H1 (cell line): Measurements from ENCODE around the gene FOXL3. TPM values are rescaled to one million over a fixed set of nuclear protein-coding genes. Genes with fewer than 3 reads are reported as not detected.

Experiments used
- CTCF ChIA-PET: fragments of 300-600 bp; sonication (Branson Sonifier 250); formaldehyde crosslinking; loops from one replicate; lab custom pipeline; 2021; ENCODE audit not compliant: partially characterized antibody; lab: Charles Lee
- POLR2A ChIA-PET: fragments of 300-600 bp; sonication (Branson Sonifier 250); formaldehyde crosslinking; loops from one replicate; lab custom pipeline; 2021; ENCODE audit warnings: inconsistent platforms; ENCODE audit not compliant: partially characterized antibody; lab: Charles Lee
- DNase-seq, 2 experiments: peaks; one replicate each; pipeline versions ENCODE4 v3.0.0 to v3.0.0-alpha.2; 2010 to 2022; ENCODE audit warnings: low spot score in 2 of 2, low read depth in 1 of 2, mixed read lengths in 1 of 2
- FAIRE-seq: peaks from 2 replicates; lab custom pipeline; 2011; peaks lifted over from hg19 to GRCh38; lab: Jason Lieb, UNC
- H2AFZ ChIP-seq: 2 replicates; pipeline ENCODE4 v1.8.1; 2012; ENCODE audit warnings: low read length, inconsistent platforms
- H2AK5ac ChIP-seq: 2 replicates; pipeline ENCODE4 v1.6.1; 2013; ENCODE audit warnings: low read depth, low read length
- H2BK120ac ChIP-seq: replicated peaks from 2 replicates; pipeline ENCODE3; 2013; ENCODE audit warnings: low read depth, low read length, inconsistent platforms
- H2BK12ac ChIP-seq: 2 replicates; pipeline ENCODE4 v1.6.1; 2013; ENCODE audit warnings: low read depth, low read length
- H2BK15ac ChIP-seq: 2 replicates; pipeline ENCODE4 v1.6.1; 2013; ENCODE audit warnings: low read length
- H2BK20ac ChIP-seq: 2 replicates; pipeline ENCODE4 v1.6.1; 2013; ENCODE audit warnings: low read length
- H2BK5ac ChIP-seq: 2 replicates; pipeline ENCODE4 v1.6.1; 2013; ENCODE audit warnings: low read depth, low read length
- H3K14ac ChIP-seq: 2 replicates; pipeline ENCODE4 v1.6.1; 2013; ENCODE audit warnings: inconsistent platforms; ENCODE audit not compliant: insufficient read length
- H3K18ac ChIP-seq: 2 replicates; pipeline ENCODE4 v1.6.1; 2013; ENCODE audit warnings: low read length; ENCODE audit errors: extremely low read depth
- H3K23ac ChIP-seq: 2 replicates; pipeline ENCODE4 v1.6.1; 2013; ENCODE audit warnings: inconsistent platforms; ENCODE audit not compliant: insufficient read length
- H3K23me2 ChIP-seq: 2 replicates; pipeline ENCODE4 v1.6.1; 2013; ENCODE audit warnings: low read depth, low read length
- H3K27ac ChIP-seq: 2 replicates; pipeline ENCODE4 v1.6.1; 2011; ENCODE audit warnings: low read depth, low read length, inconsistent platforms
- H3K27me3 ChIP-seq, 4 experiments: replicated peaks in 1 of 4; 1 replicate in 1 of 4; 2 replicates in 3 of 4; pipeline versions ENCODE4 v1.6.1 to v1.8.1; 2011 to 2013; ENCODE audit warnings: low read length in 3 of 4, mild to moderate bottlenecking in 3 of 4, inconsistent platforms in 2 of 4, mixed read lengths in 2 of 4, moderate library complexity in 1 of 4; ENCODE audit not compliant: control insufficient read depth in 3 of 4, insufficient read depth in 3 of 4; ENCODE audit errors: extremely low read depth in 1 of 4
- H3K36me3 ChIP-seq, 4 experiments: 2 replicates each; pipeline versions ENCODE4 v1.6.1 to v1.8.1; 2011 to 2013; ENCODE audit warnings: mild to moderate bottlenecking in 4 of 4, low read length in 3 of 4, moderate library complexity in 2 of 4, control low read depth in 1 of 4, inconsistent platforms in 1 of 4; ENCODE audit not compliant: insufficient read depth in 4 of 4, control insufficient read depth in 2 of 4
- H3K4ac ChIP-seq: replicated peaks from 2 replicates; pipeline ENCODE3; 2013; ENCODE audit warnings: low read length, low read depth, mixed read lengths, inconsistent platforms; ENCODE audit not compliant: insufficient read length
- H3K4me1 ChIP-seq, 4 experiments: replicated peaks in 1 of 4; 1 replicate in 1 of 4; 2 replicates in 3 of 4; pipeline versions ENCODE4 v1.6.1 to v1.8.1; 2011 to 2013; ENCODE audit warnings: low read length in 3 of 4, inconsistent platforms in 2 of 4, mixed read lengths in 1 of 4; ENCODE audit not compliant: insufficient read depth in 4 of 4, control insufficient read depth in 3 of 4
- H3K4me2 ChIP-seq, 2 experiments: 2 replicates each; pipeline versions ENCODE4 v1.6.1 to v1.8.1; 2011 to 2013; ENCODE audit warnings: low read depth in 2 of 2, low read length in 2 of 2, control low read depth in 1 of 2, inconsistent platforms in 1 of 2, mild to moderate bottlenecking in 1 of 2; ENCODE audit not compliant: insufficient read depth in 1 of 2
- H3K4me3 ChIP-seq, 4 experiments: fragments of 200-600, 300-600 bp in 1 of 4; sonication (generic), shearing (Covaris generic), sonication (Bioruptor Twin) in 1 of 4; 2 replicates each; pipeline versions ENCODE4 v1.5.1 to v1.8.1; 2011 to 2016; ENCODE audit warnings: low read length in 4 of 4, low read depth in 3 of 4, control low read depth in 2 of 4, inconsistent platforms in 2 of 4, mild to moderate bottlenecking in 2 of 4, mixed read lengths in 1 of 4, moderate library complexity in 1 of 4; ENCODE audit not compliant: insufficient read depth in 2 of 4; ENCODE audit errors: extremely low read depth in 1 of 4
- H3K56ac ChIP-seq: replicated peaks from 2 replicates; pipeline ENCODE3; 2013; ENCODE audit warnings: low read depth, mild to moderate bottlenecking, mixed read lengths, low read length, inconsistent platforms; ENCODE audit not compliant: insufficient read length
- H3K79me1 ChIP-seq: 2 replicates; pipeline ENCODE4 v1.6.1; 2013; ENCODE audit warnings: low read depth, low read length, control low read depth
- H3K79me2 ChIP-seq, 2 experiments: 2 replicates each; pipeline versions ENCODE4 v1.6.1 to v1.8.1; 2012 to 2013; ENCODE audit warnings: low read length in 2 of 2, mild to moderate bottlenecking in 2 of 2, inconsistent platforms in 1 of 2; ENCODE audit not compliant: insufficient read depth in 2 of 2, control insufficient read depth in 1 of 2
- H3K9ac ChIP-seq, 4 experiments: replicated peaks in 1 of 4; 1 replicate in 1 of 4; 2 replicates in 3 of 4; pipeline versions ENCODE4 v1.6.1 to v1.8.1; 2011 to 2013; ENCODE audit warnings: low read depth in 3 of 4, low read length in 3 of 4, control low read depth in 2 of 4, mild to moderate bottlenecking in 2 of 4, moderate library complexity in 2 of 4, inconsistent platforms in 1 of 4; ENCODE audit errors: extremely low read depth in 1 of 4
- H3K9me3 ChIP-seq, 2 experiments: 2 replicates each; pipeline versions ENCODE4 v1.6.1 to v1.8.1; 2012 to 2013; ENCODE audit warnings: mild to moderate bottlenecking in 2 of 2, moderate library complexity in 2 of 2, control low read depth in 1 of 2, inconsistent platforms in 1 of 2, low read depth in 1 of 2, low read length in 1 of 2, mixed read lengths in 1 of 2; ENCODE audit not compliant: insufficient read depth in 2 of 2
- H4K20me1 ChIP-seq, 2 experiments: replicated peaks in 1 of 2; 2 replicates each; pipeline versions ENCODE3 to v1.8.1; 2011 to 2013; ENCODE audit warnings: inconsistent platforms in 2 of 2, low read length in 2 of 2, mild to moderate bottlenecking in 1 of 2; ENCODE audit not compliant: insufficient read depth in 2 of 2, control insufficient read depth in 1 of 2
- H4K5ac ChIP-seq: 2 replicates; pipeline ENCODE4 v1.6.1; 2013; ENCODE audit warnings: low read length, low read depth, mixed read lengths, inconsistent platforms; ENCODE audit not compliant: insufficient read length
- H4K8ac ChIP-seq: 2 replicates; pipeline ENCODE4 v1.8.0; 2013; ENCODE audit warnings: mild to moderate bottlenecking, moderate library complexity, low read length, inconsistent platforms; ENCODE audit not compliant: insufficient read depth; ENCODE audit errors: extremely low read depth
- H4K91ac ChIP-seq: replicated peaks from 2 replicates; pipeline ENCODE3; 2013; ENCODE audit warnings: low read length, mixed read lengths, inconsistent platforms; ENCODE audit not compliant: insufficient read length
- BRCA1 ChIP-seq: IDR thresholded peaks from 2 replicates; pipeline ENCODE4 v1.6.1; 2012; ENCODE audit warnings: low read depth, low read length, improper control_type of control experiment
- GTF2F1 ChIP-seq: IDR thresholded peaks from 2 replicates; pipeline ENCODE4 v1.6.1; 2012; ENCODE audit warnings: low read depth, low read length, improper control_type of control experiment, borderline replicate concordance
- JUND ChIP-seq: IDR thresholded peaks from 2 replicates; pipeline ENCODE4 v1.6.1; 2011; ENCODE audit warnings: mild to moderate bottlenecking, improper control_type of control experiment, low read length
- KDM1A ChIP-seq: fragments of 200-600, 300-600 bp; sonication (generic); IDR thresholded peaks from 2 replicates; pipeline ENCODE4 v1.7.1; 2016; ENCODE audit warnings: mild to moderate bottlenecking, low read length, borderline replicate concordance
- KDM5A ChIP-seq: fragments of 200-600 bp; IDR thresholded peaks from 2 replicates; pipeline ENCODE4 v1.7.1; 2012; ENCODE audit warnings: mild to moderate bottlenecking, low read length, inconsistent platforms, mixed read lengths
- NANOG ChIP-seq: IDR thresholded peaks from 2 replicates; pipeline ENCODE4 v1.6.1; 2011; ENCODE audit warnings: low read length, low read depth, mild to moderate bottlenecking, inconsistent platforms; ENCODE audit not compliant: insufficient read depth, poor library complexity, severe bottlenecking
- NRF1 ChIP-seq: IDR thresholded peaks from 2 replicates; pipeline ENCODE4 v1.6.1; 2011; ENCODE audit warnings: mild to moderate bottlenecking, low read depth, low read length, improper control_type of control experiment
- POLR2A ChIP-seq, 2 experiments: IDR thresholded peaks; 1 replicate in 1 of 2; 2 replicates in 1 of 2; pipeline ENCODE4 v1.6.1; 2011; ENCODE audit warnings: low read depth in 2 of 2, low read length in 2 of 2, mild to moderate bottlenecking in 2 of 2; ENCODE audit errors: control extremely low read depth in 1 of 2
- POU5F1 ChIP-seq: IDR thresholded peaks from 2 replicates; pipeline ENCODE4 v1.6.1; 2011; ENCODE audit warnings: low read depth, mild to moderate bottlenecking, low read length, moderate library complexity
- SIN3A ChIP-seq, 2 experiments: IDR thresholded peaks in 1 of 2; conservative IDR thresholded peaks in 1 of 2; 2 replicates each; pipeline ENCODE4 v1.6.1; 2011 to 2012; ENCODE audit warnings: low read length in 2 of 2, improper control_type of control experiment in 1 of 2, low read depth in 1 of 2, mild to moderate bottlenecking in 1 of 2
- SP2 ChIP-seq: IDR thresholded peaks from 2 replicates; pipeline ENCODE4 v1.6.1; 2012; ENCODE audit warnings: mild to moderate bottlenecking, low read length, inconsistent platforms
- SP4 ChIP-seq: IDR thresholded peaks from 2 replicates; pipeline ENCODE4 v1.6.1; 2012; ENCODE audit warnings: low read length, inconsistent platforms
- TAF7 ChIP-seq: optimal IDR thresholded peaks from 2 replicates; pipeline ENCODE3; 2011; ENCODE audit warnings: low read depth, mild to moderate bottlenecking, inconsistent platforms, low read length, moderate library complexity, borderline replicate concordance
- ZNF274 ChIP-seq: IDR thresholded peaks from 2 replicates; pipeline ENCODE4 v1.7.0; 2012; ENCODE audit warnings: low read length, borderline replicate concordance; ENCODE audit errors: extremely low read depth
- WGBS, 2 experiments: shearing (Covaris generic) in 1 of 2; methylation state at CpG; one replicate each; pipeline versions ENCODE4 v1.1.6 to v1.1.7; 2013 to 2015; ENCODE audit warnings: low lambda C conversion rate in 2 of 2, mixed read lengths in 2 of 2, inconsistent platforms in 1 of 2, low coverage in 1 of 2, missing lambda C conversion rate in 1 of 2; ENCODE audit not compliant: insufficient replicate concordance in 2 of 2, insufficient coverage in 1 of 2, insufficient read length in 1 of 2; ENCODE audit errors: extremely low coverage in 1 of 2, missing lambda C conversion rate in 1 of 2; 5-methylcytosine and 5-hydroxymethylcytosine counted together
- polyA plus RNA-seq, 7 experiments: library from polyadenylated mRNA; depleted of rRNA in 3 of 7; stranded (reverse) in 5 of 7; unstranded in 2 of 7; fragments of >200 nt in 5 of 7; fragments of 200-250 nt in 2 of 7; gene quantifications; 1 replicate in 5 of 7; 2 replicates in 1 of 7; 4 replicates in 1 of 7; pipeline versions ENCODE4 v1.2.1 to v1.2.3, GENCODE V29; 2011 to 2013; ENCODE audit warnings: missing spikeins in 2 of 7, mixed read lengths in 2 of 7
- total RNA-seq: library from RNA; stranded (reverse); fragmentation: NEBNext Ultra II Directional; extraction: Animal tissue kit (Norgen Biotek cat#: 25700); gene quantifications from 2 replicates; pipeline ENCODE4 v1.2.1, GENCODE V29; 2021

Gene FOXL3
- total and polyA plus RNA-seq, 2 of the 8 experiments (the other 6 are each of a cell fraction or from before 2014, with no cell fraction given): not detected

DNA sequence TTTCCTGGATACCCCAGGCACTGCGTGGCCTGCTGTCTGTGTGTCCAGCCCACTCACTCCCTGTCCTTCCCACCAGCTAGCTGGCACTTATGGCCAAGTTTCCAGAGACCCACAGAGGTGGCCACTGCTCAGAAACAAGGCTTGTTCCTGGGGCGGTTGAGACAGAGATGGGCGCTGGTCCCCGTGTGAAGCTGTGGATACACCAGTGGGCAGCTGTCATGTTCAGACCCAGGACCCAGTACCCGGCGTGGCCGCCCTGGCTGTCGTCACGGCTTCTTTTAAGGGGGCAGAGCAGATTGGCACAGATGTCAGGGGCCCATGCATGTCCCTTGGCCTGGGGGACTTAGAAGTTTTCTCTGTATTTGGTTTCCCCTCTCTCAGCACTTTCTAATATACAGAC is 36.3 kb downstream of the FOXL3 start:
- Histone ChIP-seq H2AK5ac (no peak overlapping the region), H3K36me3 (no peaks in the 10 kb centered on the region), H2BK120ac (no peak overlapping the region), H3K18ac (no peak overlapping the region), H3K56ac (no peak overlapping the region), H3K4me2 (no peak overlapping the region), H3K79me2 (no peaks in the 10 kb centered on the region), H3K23ac (no peak overlapping the region), H3K23me2 (no peaks in the 10 kb centered on the region), H2BK15ac (no peak overlapping the region), H3K4me3 (no peak overlapping the region), H4K8ac (no peak overlapping the region), H3K79me1 (no peaks in the 10 kb centered on the region; the same call in 1 of the 2 replicates), H3K4ac (no peak overlapping the region), H3K27ac (no peak overlapping the region), H4K91ac (no peak overlapping the region), H2BK12ac (no peak overlapping the region), H2BK20ac (no peak overlapping the region), H2AFZ (no peak overlapping the region), H4K5ac (no peak overlapping the region), H3K9me3 (peaks cover 4 to 5% of the 10 kb centered on the region in 2 experiments; a peak in 1 of 4 replicates), H3K14ac (no peak overlapping the region), H2BK5ac (no peak overlapping the region), H3K9ac (no peak overlapping the region), H3K4me1 (peaks cover 0 to 6% (median 1%) of the 10 kb centered on the region in 4 experiments; a peak in 3 of 7 replicates), H3K27me3 (0 out of 7 replicates have a peak, but pooled peaks cover 0 to 2% (median 1%) of the 10 kb centered on the region in 4 experiments), H4K20me1 (no peaks in the 10 kb centered on the region)
- FAIRE-seq (no peak), DNase-seq (no peak)
- TF ChIP-seq KDM5A: no peak
- TF ChIP-seq SIN3A (conservative IDR thresholded peaks at IDR 0.05 in 1 of 2, IDR thresholded peaks at IDR 0.05 in 1 of 2; ENCODE audit: low read depth in 1 of 2, low read length in 2 of 2): no peak
- TF ChIP-seq JUND: no peak
- TF ChIP-seq TAF7: no peak
- no peak for TF ChIP-seq NRF1
- TF ChIP-seq BRCA1: no peak
- TF ChIP-seq SP4: no peak
- no peak for TF ChIP-seq POU5F1
- TF ChIP-seq SP2: no peak
- TF ChIP-seq GTF2F1: no peak
- TF ChIP-seq KDM1A: no peak
- no peak for TF ChIP-seq NANOG
- TF ChIP-seq ZNF274: no peak
- no peak for TF ChIP-seq POLR2A (IDR thresholded peaks at IDR 0.05; ENCODE audit: control extremely low read depth in 1 of 2, low read depth in 2 of 2, low read length in 2 of 2)
- 98% methylated on average over 9 of the region's 9 CpGs; no CpG with 5 or more reads in 1 of the 2 experiments for WGBS, 2 experiments
- CTCF ChIA-PET: interaction anchor here (0.8 to 1.2 kb wide), 3 partner anchors 8 to 16 kb away, joined by 3 read pairs; no protein-coding TSS in a partner anchor
- POLR2A ChIA-PET: no interaction called here
